Heart left ventricle (tissue), 16 donors: Measurements from ENCODE around the gene FMN2. TPM values are rescaled to one million over a fixed set of nuclear protein-coding genes. Genes with fewer than 3 reads are reported as not detected.

Experiments
- ATAC-seq, 4 donors: fragments of 200-7000 bp; cut with Tn5 transposase; one replicate each; pipeline ENCODE4 v1.9.1; 2020 to 2022; ENCODE audit warnings: moderate library complexity in 4 of 4, mild to moderate bottlenecking in 3 of 4, moderate number of reproducible peaks in 1 of 4
- DNase-seq, 5 donors: peaks; one replicate each; pipeline ENCODE4 v3.0.0-alpha.2; 2020
- H3K27ac ChIP-seq, 12 donors: fragments of 200-600 bp; sonication (generic) in 4 of 12; one replicate each; pipeline versions ENCODE4 v1.5.0 to v1.8.0; 2016 to 2022; ENCODE audit warnings: mild to moderate bottlenecking in 2 of 12
- H3K27me3 ChIP-seq, 9 donors: fragments of 200-600 bp; sonication (generic) in 2 of 9; one replicate each; pipeline versions ENCODE4 v1.5.1 to v1.8.0; 2016 to 2022; ENCODE audit warnings: mild to moderate bottlenecking in 3 of 9
- H3K36me3 ChIP-seq, 9 donors: fragments of 200-600 bp; sonication (generic) in 2 of 9; one replicate each; pipeline versions ENCODE4 v1.5.0 to v1.8.0; 2018 to 2022; ENCODE audit warnings: mild to moderate bottlenecking in 2 of 9
- H3K4me1 ChIP-seq, 12 donors: fragments of 200-600 bp; sonication (generic) in 4 of 12; one replicate each; pipeline versions ENCODE4 v1.5.0 to v1.8.0; 2016 to 2022; ENCODE audit warnings: mild to moderate bottlenecking in 3 of 12
- H3K4me3 ChIP-seq, 12 donors: fragments of 200-600 bp; sonication (generic) in 4 of 12; one replicate each; pipeline versions ENCODE4 v1.5.0 to v1.8.0; 2017 to 2022; ENCODE audit warnings: mild to moderate bottlenecking in 9 of 12, moderate library complexity in 4 of 12
- H3K9me3 ChIP-seq, 12 donors: fragments of 200-600 bp; sonication (generic) in 4 of 12; one replicate each; pipeline versions ENCODE4 v1.5.0 to v1.8.0; 2016 to 2022; ENCODE audit warnings: mild to moderate bottlenecking in 1 of 12
- CTCF ChIP-seq, 12 donors: fragments of 200-600 bp; sonication (generic) in 4 of 12; IDR thresholded peaks; one replicate each; pipeline versions ENCODE4 v1.5.0 to v1.8.0; 2018 to 2022; ENCODE audit warnings: antibody characterized with exemption in 12 of 12, mild to moderate bottlenecking in 5 of 12
- POLR2A ChIP-seq, 2 donors: fragments of 450-650 bp; IDR thresholded peaks; one replicate each; pipeline ENCODE4 v1.6.1; 2017; ENCODE audit warnings: antibody characterized with exemption in 2 of 2, mild to moderate bottlenecking in 2 of 2, moderate library complexity in 2 of 2
- WGBS, 4 donors: extraction: QIAGEN DNeasy Blood & Tissue Kit in 2 of 4; methylation state at CpG; one replicate each; pipeline versions ENCODE4 v1.1.5 to v1.1.7; 2013 to 2018; 5-methylcytosine and 5-hydroxymethylcytosine counted together
- intact Hi-C, 10 donors: fragments of 100-400 bp; cut with DNase I; formaldehyde crosslinking; loops; one replicate each; pipeline versions ENCODE4 v1.11.1 to v1.14.2; 2022
- polyA plus RNA-seq, 2 donors: library from polyadenylated mRNA; stranded (reverse); fragments of 200-250 nt; gene quantifications; one replicate each; pipeline ENCODE4 v1.2.3, GENCODE V29; 2013
- total RNA-seq, 9 donors: library from RNA; depleted of rRNA in 2 of 9; stranded (reverse); fragments of >200 nt in 2 of 9; fragmentation: NEBNext Ultra II Directional in 3 of 9; extraction: Animal tissue kit (Norgen Biotek cat#: 25700) in 3 of 9; gene quantifications; one replicate each; pipeline versions ENCODE4 v1.1.0 to v1.2.4, GENCODE V29; 2016 to 2023
- donor health status: ischemic (EF 13 %, LVEDD 7.1; RV severe dilation, severe dysfunction).
- donor health status: healthy with polysubstance abuse.
- donor health status: DM: no; HTN: yes; CAD: no.
- donor health status: DM: no; HTN: no; CAD: no.
- donor health status: ischemic (EF 25% LVEDD 6.9; RV normal size, moderate dysfunction).
- donor health status: ischemic (EF 25% LVEDD 5.7; RV mildly dilated, moderate dysfunction).
- donor health status: healthy.
- donor health status: DM: yes; HTN: yes; CAD: no.
- donor health status: ischemic (EF 35%, LVEDD 5.7; RV mildly dilated, moderate dysfunction).
- donor health status: nonischemic (EF 11% LVEDD 7.7; RV severe dilation, severe dysfunction).
- donor health status: DM: yes; HTN: yes; CAD: no.
- donor health status: PGD.
- donor health status: ischemic (EF 29% LVEDD 5.4; RV normal size, mild dysfunction).
- donor health status: nonischemic (EF 23%, LVEDD 6.1; RV moderate dilation, normal function).

Gene FMN2
- total and polyA plus RNA-seq, 11 donors = 0.11 to 1.9 (median 0.31) TPM; not detected in 8

GRCh38 chr1:240457203-240457602, 365.5 kb downstream of the FMN2 start:
- intact Hi-C loops = no loop called here
- TF ChIP-seq POLR2A (IDR thresholded peaks at IDR 0.05) = no peak
- no peak for TF ChIP-seq CTCF (IDR thresholded peaks at IDR 0.05)
- H3K27ac ChIP-seq = no peak overlapping the region
- no peaks in the 10 kb centered on the region for H3K36me3 ChIP-seq
- DNase-seq = no peak
- ATAC-seq = no peak
- H3K4me1 ChIP-seq = no peaks in the 10 kb centered on the region
- no peaks in the 10 kb centered on the region for H3K9me3 ChIP-seq
- H3K27me3 ChIP-seq = no peaks in the 10 kb centered on the region
- 86 to 89% (median 86%) methylated on average over 5 of the region's 5 CpGs for WGBS, 4 donors
- no peak overlapping the region for H3K4me3 ChIP-seq

- ATAC-seq (no peak), DNase-seq (no peak)
- Histone ChIP-seq H3K4me1 (no peaks in the 10 kb centered on the region), H3K9me3 (no peaks in the 10 kb centered on the region), H3K36me3 (no peaks in the 10 kb centered on the region), H3K27ac (no peak overlapping the region), H3K4me3 (no peak overlapping the region), H3K27me3 (peaks cover 0 to 5% (median 0%) of the 10 kb centered on the region in 9 donors)
- WGBS, 4 donors = 69 to 84% (median 79%) methylated on average over 3 of the region's 3 CpGs
- intact Hi-C loops = no loop called here
- TF ChIP-seq CTCF (IDR thresholded peaks at IDR 0.05) (no peak), POLR2A (IDR thresholded peaks at IDR 0.05) (no peak)
These were observed 370.6 kb downstream of the FMN2 start for GRCh38 chr1:240462277-240462676.

GRCh38 chr1:240462766-240463395, 371.2 kb downstream of the FMN2 start:
- intact Hi-C loops = no loop called here
- H3K9me3 ChIP-seq = no peaks in the 10 kb centered on the region
- ATAC-seq (no peak), DNase-seq (no peak)
- no peak overlapping the region for H3K27ac ChIP-seq
- no peaks in the 10 kb centered on the region for H3K36me3 ChIP-seq
- H3K27me3 ChIP-seq = peaks cover 0 to 5% (median 0%) of the 10 kb centered on the region in 9 donors
- WGBS, 4 donors = 59 to 72% (median 66%) methylated on average over 7 of the region's 7 CpGs
- TF ChIP-seq CTCF (IDR thresholded peaks at IDR 0.05) = no peak
- no peak for TF ChIP-seq POLR2A (IDR thresholded peaks at IDR 0.05)
- no peak overlapping the region for H3K4me3 ChIP-seq
- H3K4me1 ChIP-seq = no peaks in the 10 kb centered on the region

GRCh38 chr1:240464099-240464498, 372.4 kb downstream of the FMN2 start:
- Histone ChIP-seq H3K36me3 (no peaks in the 10 kb centered on the region), H3K4me1 (no peaks in the 10 kb centered on the region), H3K4me3 (no peak overlapping the region), H3K27ac (no peak overlapping the region), H3K9me3 (no peaks in the 10 kb centered on the region), H3K27me3 (peaks cover 0 to 5% (median 0%) of the 10 kb centered on the region in 9 donors)
- DNase-seq (no peak), ATAC-seq (no peak)
- intact Hi-C loops = no loop called here
- WGBS, 4 donors = 70 to 89% (median 84%) methylated on average over 2 of the region's 2 CpGs
- TF ChIP-seq POLR2A (IDR thresholded peaks at IDR 0.05) = no peak
- no peak for TF ChIP-seq CTCF (IDR thresholded peaks at IDR 0.05)
